ENCODE results near the gene CRISPLD2.

The CRISPLD2 gene

DNA sequence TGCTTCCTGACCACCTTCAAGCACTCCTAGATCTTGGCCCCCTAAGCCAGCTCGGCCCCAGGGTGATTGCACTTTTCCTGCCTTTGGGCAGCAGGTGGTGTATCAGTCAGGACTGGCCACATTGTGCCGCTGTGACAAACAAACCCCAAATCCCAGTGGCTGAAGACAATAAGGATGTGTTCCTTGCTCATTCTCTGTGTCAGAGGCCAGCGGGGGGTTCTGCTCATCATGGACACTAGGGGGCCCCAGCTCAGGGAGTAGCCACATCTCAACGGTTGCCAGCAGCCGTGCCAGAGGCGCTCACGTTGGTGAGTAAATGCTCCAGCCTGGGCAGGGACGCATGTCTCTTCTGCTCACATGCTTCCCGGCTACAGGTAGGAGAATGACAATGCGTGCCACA is 131.1 kb downstream of the CRISPLD2 start:
- DNase-seq (ENCODE audit: low read depth in 1 of 2, low spot score in 1 of 2) = no peak

DNA sequence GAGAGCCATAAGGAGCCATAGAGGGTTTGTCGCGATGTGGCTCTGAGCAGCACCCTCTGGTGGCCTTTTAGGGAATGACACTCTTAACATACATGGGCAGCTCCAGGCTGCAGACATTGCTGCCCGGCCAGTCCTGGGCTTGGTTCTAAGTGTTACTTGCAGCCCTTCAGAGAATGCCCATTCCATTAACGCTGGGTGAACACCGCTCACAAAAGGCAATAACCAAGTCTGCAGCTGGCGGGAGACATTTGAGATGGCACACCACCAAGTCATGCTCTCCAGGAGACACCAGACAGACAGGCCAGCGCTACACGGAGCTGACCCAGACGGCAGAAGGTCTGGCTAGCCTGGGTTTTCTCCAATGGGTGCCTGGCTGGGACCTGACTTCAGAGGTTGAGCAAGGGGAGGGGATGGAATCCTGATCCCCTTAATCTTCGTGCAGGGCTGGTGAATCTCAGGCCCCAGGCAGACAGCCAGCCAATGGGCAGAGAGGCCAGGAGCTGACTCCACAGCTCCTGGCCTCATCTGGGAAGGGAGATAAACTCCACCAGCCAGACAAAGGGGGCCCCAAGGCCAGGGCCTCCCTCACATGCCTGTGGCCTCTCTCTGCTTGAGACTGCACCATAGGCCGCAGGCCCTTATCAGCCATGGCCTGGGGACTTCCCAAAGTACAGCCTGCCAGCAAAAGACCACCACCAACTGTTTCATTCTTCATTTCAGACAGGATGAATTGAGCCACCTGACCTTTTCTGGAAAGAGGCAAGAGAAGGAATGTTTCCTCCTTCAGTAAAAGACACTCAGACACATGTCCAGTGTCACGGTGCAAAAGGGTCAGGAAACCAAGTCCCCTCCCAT is 132.8 kb downstream of the CRISPLD2 start:
- peak; percentile 37 to 40 for DNase-seq (ENCODE audit: low read depth in 1 of 2, low spot score in 1 of 2)

DNA sequence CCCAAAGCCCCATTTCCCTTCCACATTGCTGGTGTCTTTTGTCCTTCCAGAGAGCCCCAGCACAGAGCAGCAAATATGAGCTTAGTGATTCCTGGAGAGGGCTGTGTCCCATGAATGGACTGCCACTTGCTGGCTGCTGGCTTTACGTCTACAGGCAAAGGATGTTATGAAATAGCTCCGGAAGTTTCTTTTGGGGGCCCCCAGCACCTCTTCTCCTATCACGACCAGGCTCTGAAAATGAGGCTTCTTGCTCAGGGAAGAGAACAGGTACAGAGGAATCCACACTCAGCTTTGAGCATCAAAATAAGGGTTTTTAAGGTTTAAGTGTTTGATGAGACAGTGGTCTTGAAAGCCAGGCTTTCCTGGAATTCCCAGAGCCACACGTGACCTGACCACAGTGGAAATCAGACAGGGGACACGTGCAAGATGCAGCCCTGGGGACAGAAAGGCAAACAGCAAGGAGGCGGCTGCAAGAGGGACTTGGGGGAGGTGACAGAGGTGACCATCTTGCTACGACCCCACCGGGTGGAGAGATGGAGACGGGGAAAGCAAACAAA is 133.5 kb downstream of the CRISPLD2 start:
- no peak for DNase-seq (ENCODE audit: low read depth in 1 of 2, low spot score in 1 of 2)

DNA sequence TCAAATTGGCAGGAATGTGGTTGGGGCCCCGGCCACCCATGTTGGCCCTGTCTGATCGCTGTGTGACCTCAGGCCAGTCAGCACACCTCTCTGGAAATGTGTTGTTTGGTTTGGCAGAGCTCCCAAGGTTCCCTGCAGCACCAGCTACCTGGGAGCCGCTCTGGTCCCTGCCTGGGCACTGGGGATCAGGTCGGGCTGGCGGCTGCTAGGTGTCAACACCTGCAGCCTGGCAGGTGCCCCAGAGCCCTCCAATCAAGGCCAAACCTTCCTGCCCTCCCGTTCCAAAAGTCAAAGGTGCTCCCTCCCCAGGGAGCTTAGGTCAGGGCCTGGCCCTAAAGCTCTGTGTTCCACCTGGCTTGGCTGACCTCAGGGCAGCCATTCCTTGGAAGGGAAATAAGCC is 135.6 kb downstream of the CRISPLD2 start:
- no peak for DNase-seq (ENCODE audit: low read depth in 1 of 2, low spot score in 1 of 2)

DNA sequence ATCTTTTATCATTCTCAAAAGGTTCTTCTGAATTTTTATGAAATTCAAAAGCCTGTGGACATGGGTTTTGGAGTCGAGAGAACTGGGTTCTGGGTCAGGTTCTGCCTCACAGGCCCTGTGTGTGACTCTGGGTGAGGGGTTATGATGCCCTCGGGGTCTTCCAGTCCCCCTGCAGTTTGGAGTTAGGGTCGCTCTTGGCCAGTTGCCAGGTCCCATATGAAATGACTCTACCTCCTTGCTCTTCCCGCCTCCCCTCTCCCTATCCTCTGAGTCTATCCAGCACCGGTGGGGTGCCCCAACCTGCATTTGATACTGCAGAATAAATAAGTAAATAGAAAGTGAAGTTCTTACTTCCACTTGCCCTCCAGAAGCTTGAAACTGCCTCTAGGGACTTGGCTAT is 137.4 kb downstream of the CRISPLD2 start:
- no peak for DNase-seq (ENCODE audit: low read depth in 1 of 2, low spot score in 1 of 2)

DNA sequence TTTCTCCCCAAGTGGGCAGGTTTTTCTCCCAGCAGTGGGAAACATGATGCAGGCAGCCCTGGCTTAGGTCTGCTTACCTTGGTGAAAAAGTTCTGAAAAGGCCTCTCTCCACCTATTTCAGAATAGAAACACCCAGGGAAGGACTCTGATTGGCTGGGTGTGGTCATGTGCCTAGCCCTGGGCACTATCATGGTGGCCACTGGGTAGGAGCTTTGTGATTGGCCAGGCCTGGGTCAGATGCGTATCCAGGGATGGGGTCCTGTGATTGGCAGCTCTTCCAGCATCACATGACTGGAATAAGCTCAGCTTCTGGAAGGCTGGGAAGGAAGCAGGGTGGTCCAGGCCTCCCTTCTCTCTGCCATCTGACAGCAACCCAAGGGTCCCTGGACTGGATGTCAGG is 138.0 kb downstream of the CRISPLD2 start:
- no peak for DNase-seq (ENCODE audit: low read depth in 1 of 2, low spot score in 1 of 2)

All from stimulated activated CD4-positive, alpha-beta T cell treated with anti-CD3 and anti-CD28 coated beads, Interleukin-15, amount 100 ng/mL, for 1 hour (primary cell).